GM18868 (cell line): ENCODE data around the gene STIL.
"Not testable (repeated sequence)": the region's sequence is repeated elsewhere in the genome, so short reads cannot be mapped to it uniquely, and the experiment has no call there.

Source experiments
- ATAC-seq: cut with Tn5 transposase; IDR thresholded peaks from one replicate; pipeline ENCODE4 v1.9.1; 2021; ENCODE audit warnings: mild to moderate bottlenecking, moderate library complexity; ENCODE audit not compliant: unreplicated experiment

Gene STIL

GRCh38 chr1:47223174-47223920 is 90.6 kb downstream of the STIL start:
- no peak for ATAC-seq

DNA sequence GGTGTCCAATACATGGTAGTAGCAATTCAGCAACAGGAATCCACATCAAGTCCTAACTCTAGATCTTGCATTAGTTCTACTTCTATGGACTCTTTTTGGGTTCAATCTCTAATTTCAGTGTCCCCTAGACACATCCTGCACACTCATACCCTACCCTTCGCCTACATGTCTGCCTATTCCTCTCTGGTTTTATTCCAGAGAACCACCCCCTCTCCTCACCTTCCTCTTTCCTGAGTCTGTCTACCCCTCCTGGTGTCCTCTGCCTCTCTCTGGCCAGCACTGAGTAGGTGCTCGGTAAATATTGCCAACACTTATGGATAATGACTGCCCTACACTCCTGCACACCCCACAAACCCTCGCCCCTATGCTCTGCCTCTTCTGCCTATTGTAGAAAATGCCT is 91.5 kb downstream of the STIL start:
- no peak for ATAC-seq

GRCh38 chr1:47219590-47220220 is 94.2 kb downstream of the STIL start:
- no peak for ATAC-seq

DNA sequence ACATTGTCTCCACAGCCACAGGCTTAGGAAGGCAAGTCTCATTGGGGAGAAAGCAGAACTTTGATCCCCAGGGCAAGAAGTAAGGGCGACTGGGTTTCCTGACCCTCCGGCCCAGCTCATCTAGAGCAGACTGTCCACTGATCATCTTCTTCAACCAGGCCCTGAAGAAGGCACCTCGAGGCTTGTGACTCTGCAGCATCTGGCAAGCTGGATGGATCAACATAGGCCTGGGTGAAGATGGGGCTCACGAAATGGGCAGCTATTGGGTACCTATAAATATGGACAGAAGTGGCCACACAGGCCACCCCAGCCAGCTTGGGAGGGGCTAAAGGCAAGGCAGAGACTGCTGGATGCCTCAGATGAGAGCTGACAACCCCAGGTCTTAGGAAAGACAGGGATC is 94.9 kb downstream of the STIL start:
- no peak for ATAC-seq

GRCh38 chr1:47216278-47217059 is 97.5 kb downstream of the STIL start:
- ATAC-seq = no peak

GRCh38 chr1:47215713-47216112 is 98.2 kb downstream of the STIL start:
- no peak for ATAC-seq

GRCh38 chr1:47214549-47214948 is 99.4 kb downstream of the STIL start:
- no peak for ATAC-seq

DNA sequence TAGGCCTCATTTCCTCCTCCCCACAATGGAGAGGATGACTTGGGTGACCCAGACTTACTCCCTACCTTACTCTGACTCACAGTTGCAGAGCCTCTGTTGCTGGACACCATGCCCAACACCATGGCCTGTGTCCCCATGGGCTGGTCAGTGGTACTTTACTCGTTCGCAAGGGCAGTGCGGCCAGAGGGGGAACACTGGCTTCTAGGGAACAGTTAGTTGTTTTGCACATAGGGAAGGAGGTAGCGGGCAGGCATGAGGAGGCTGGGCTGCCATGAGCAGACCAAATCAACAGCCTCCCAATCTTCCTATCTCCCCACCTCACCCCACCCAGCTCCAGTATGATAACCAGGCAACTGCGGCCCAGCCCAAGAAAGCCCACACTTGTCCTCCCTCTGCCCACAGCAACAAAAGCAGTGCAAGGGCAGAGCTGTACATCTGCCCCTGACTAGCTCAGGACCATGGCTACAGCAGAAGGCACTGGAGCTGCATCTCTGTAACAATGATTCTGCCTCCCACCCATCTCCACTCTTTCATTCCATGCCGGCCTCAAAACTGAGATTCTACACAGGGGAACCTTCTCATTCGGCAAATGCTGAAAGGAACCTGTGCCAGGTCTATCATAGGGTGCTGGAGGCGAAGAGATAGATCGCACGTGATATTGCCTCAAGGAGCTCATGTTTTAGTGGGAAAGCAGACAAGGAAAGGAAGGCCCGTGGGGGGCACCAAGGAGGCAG is 100.5 kb downstream of the STIL start:
- no peak for ATAC-seq

DNA sequence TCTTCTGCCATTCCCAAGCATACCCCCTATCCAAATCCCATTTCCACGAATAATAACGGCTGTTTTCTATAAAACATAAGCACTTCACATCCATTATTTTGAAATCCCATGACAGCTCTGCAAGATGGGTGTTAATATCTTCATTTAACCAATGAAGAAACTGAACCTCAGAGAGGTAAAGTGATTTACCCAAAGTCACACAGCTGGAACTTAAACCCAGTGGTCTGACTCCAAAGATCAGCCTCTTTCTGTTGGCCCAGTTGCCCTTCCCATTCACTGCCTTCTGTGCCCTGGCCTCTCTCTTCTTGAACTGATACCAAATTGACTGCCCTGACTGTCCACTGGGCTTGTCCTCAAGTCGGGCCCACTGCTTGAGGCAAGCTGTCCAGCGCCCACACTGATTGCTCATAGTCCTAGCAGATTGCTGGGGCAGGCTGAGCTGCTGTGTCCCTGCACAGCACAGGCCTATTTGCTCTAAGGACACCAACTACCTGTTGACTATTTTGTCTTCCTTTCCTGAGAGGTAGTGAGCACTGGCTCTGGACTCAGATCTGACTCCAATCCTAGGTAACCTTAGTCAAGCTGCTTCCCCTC is 101.2 kb downstream of the STIL start:
- no peak for ATAC-seq

- ATAC-seq = no peak
Observed at GRCh38 chr1:47211796-47212269, 102.1 kb downstream of the STIL start.

DNA sequence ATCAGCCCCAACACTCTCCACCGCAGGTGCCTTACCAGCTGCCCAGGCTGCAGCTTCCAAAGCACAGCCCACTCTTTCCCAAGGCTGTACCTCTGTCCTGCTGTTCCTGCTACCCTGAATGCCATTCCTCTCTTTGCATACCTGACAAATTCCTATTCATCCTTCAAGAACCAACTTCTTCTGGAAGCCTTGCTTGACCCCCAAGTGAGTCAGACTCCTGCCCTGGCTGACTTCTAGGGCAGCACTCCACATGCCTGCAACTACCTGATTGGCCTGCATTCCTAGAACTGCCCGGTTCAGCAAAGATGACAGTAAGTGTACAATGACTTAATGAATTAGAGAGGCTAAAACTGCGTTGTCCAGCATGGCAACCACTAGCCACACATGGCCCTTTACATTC is 103.3 kb downstream of the STIL start:
- no peak for ATAC-seq

DNA sequence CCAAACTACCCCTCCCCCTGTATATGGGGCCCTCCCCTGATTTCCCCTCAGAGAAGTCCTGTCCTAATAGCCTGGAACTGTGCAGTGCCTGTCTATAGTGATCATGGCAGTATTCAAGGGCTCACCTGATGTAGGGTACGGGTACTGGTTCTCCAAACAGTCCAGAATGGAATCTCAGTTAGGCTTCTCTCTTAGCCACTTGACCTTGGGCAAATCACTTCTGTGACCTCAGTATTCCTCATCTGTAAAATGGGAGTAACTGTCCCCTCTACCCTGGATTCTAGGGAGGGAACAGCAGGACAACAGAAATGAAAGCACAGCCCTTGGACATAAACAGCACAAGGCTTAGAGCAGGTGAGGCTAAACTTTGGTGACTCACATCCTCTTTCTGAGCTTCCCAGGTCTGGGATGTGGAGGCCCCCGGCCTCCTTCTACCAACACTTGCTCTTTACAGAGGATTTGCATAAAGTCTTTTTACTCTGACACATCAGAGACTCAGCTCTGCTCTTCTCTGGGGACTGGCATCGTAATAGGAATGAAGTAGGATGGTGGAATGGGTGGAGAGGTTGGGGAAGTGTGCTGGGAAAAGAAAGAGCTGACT is 104.1 kb downstream of the STIL start:
- ATAC-seq = no peak

DNA sequence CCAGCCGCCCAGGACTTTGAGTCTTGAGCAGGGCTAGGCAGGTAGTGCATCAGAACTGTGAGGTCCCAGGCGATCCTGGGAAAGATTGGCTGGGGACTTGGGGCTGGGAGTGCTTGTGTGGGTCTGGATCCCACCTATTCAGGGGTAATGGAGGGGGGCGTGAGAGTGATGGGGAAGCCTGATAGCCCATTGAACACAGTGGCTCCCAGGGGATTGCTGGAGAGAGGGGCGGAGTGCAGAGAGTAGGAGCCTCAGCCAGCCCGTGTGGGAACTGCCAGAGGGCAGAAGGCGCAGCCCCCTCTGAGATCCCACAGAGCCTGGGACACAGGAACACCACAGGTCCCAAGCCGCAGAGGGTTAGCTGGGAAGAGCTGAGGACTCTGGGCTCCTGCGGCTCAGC is 104.9 kb downstream of the STIL start:
- no peak for ATAC-seq

- no peak for ATAC-seq
Observed at GRCh38 chr1:47208374-47208850, 105.5 kb downstream of the STIL start.

DNA sequence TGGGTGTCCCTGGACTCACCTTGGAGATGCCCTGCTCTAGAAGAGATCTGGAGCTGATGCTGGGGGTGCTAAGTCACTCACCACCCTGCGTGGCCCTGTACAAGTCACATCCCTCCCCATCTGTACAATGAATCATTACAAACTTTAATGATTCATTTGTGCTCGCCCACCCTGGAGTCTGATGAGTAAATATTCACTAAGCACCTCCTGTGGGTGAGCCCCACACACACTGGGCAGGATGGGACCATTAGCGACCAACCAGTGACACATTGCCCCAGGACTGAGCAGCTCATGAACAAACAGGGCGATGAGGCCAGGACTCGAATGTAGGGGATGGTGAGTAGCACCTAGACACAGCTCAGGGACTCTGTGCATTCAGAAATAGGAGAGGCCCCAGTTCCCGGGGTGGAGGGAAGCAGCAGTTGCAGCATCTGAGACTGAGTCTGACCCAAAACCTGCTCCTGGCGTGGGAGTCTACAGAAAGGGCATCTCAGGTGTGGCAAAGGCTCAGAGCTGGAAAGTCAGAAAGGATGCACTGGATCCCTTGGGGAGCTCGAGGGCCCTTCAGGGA is 106.1 kb downstream of the STIL start:
- ATAC-seq = no peak

- ATAC-seq = no peak
Observed at GRCh38 chr1:47205918-47206317, 108.0 kb downstream of the STIL start.

DNA sequence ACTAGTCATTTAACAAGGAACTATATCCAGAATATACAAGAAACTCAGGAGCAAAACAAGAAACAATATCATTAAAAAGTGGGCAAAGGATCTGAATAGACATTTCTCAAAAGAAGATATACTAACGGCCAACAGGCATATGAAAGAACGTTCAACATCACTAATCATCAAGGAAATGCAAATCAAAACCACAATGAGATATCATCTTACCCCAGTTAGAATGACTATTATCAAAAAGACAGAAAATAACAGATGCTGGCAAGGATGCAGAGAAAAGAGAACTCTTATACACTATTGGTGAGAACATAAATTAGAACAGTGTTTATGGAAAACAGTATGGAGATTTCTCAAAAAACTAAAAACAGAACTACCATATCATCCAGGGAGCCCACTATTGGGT is 110.4 kb downstream of the STIL start:
- ATAC-seq = not testable (repeated sequence)

GRCh38 chr1:47201179-47201578 is 112.8 kb downstream of the STIL start:
- no peak for ATAC-seq
